NOMO-1 treated with dmso at 0.1 percent for 144 hours (cell line): ENCODE measurements around the gene P2RY13.

ENCODE experiments used
- DNase-seq: peaks from one replicate; lab custom pipeline; 2025; ENCODE audit not compliant: unreplicated experiment; lab: John Stamatoyannopoulos, UW

The P2RY13 gene

GRCh38 chr3:151329363-151329762 is at the start of gene P2RY13:
P2RY13 (minus strand) TSS chr3:151329549; CDS start chr3:151329528, 21 bp downstream.
- DNase-seq, result peak; percentile 35

GRCh38 chr3:151377768-151378385 is 48.5 kb upstream of the P2RY13 start:
- DNase-seq, result no peak

- DNase-seq, result no peak
Observed at GRCh38 chr3:151372063-151372820, 42.9 kb upstream of the P2RY13 start.

GRCh38 chr3:151371526-151371925 is 42.2 kb upstream of the P2RY13 start:
- no peak for DNase-seq

- no peak for DNase-seq
Observed at GRCh38 chr3:151367448-151367847, 38.1 kb upstream of the P2RY13 start.

- no peak for DNase-seq
Observed at GRCh38 chr3:151366993-151367392, 37.6 kb upstream of the P2RY13 start.

- DNase-seq, result peak; percentile 30
Observed at GRCh38 chr3:151362751-151363174, 33.4 kb upstream of the P2RY13 start.

- DNase-seq, result no peak
Observed at GRCh38 chr3:151357463-151357850, 28.1 kb upstream of the P2RY13 start.

GRCh38 chr3:151356794-151357462 is 27.6 kb upstream of the P2RY13 start:
- DNase-seq, result no peak

- no peak for DNase-seq
Observed at GRCh38 chr3:151351648-151352047, 22.3 kb upstream of the P2RY13 start.

- DNase-seq, result peak; percentile 18
Observed at GRCh38 chr3:151351219-151351618, 21.9 kb upstream of the P2RY13 start.

GRCh38 chr3:151350656-151351055 is 21.3 kb upstream of the P2RY13 start:
- no peak for DNase-seq

- peak; percentile 99 for DNase-seq
Observed at GRCh38 chr3:151347432-151347831, 18.1 kb upstream of the P2RY13 start.

GRCh38 chr3:151346292-151346691 is 16.9 kb upstream of the P2RY13 start:
- peak; percentile 91 for DNase-seq

- no peak for DNase-seq
Observed at GRCh38 chr3:151345859-151346258, 16.5 kb upstream of the P2RY13 start.

GRCh38 chr3:151331696-151332095 is 2.3 kb upstream of the P2RY13 start:
- no peak for DNase-seq

GRCh38 chr3:151330899-151331298 is 1.6 kb upstream of the P2RY13 start:
- no peak for DNase-seq

GRCh38 chr3:151330379-151330778 is 1.0 kb upstream of the P2RY13 start:
- DNase-seq, result peak; percentile 55

- peak; percentile 69 for DNase-seq
Observed at GRCh38 chr3:151328298-151328995, 902 bp downstream of the P2RY13 start.

GRCh38 chr3:151327571-151328198 is 1.7 kb downstream of the P2RY13 start:
- peak; percentile 11 for DNase-seq

GRCh38 chr3:151322511-151322910 is 6.8 kb downstream of the P2RY13 start:
- DNase-seq, result peak; percentile 7
